SK-MEL-5 (cell line): ENCODE measurements around the gene TANC2. TPM values are rescaled to one million over a fixed set of nuclear protein-coding genes. Genes with fewer than 3 reads are reported as not detected.
A peak's percentile ranks its signal among the peaks of the same experiment; 100 is the strongest.

Experiments
- DNase-seq: peaks from one replicate; pipeline ENCODE4 v3.0.0-alpha.2; 2016; ENCODE audit warnings: low read depth, low spot score
- in situ Hi-C: cut with HindIII; loops from 2 replicates; pipeline ENCODE4 v1.10.0; 2016; ENCODE audit warnings: low sequenced_read_pairs, high pct_unique_total_duplicates, low pct_unique_long_range_greater_than_20kb
- small RNA-seq, 2 experiments: library from RNA; depleted of rRNA; stranded (forward); fragments of <200 nt; gene quantifications; one replicate each; pipeline ENCODE3, GENCODE V24; 2014
- total RNA-seq: library from RNA; depleted of rRNA; stranded (reverse); fragments of >200 nt; shearing (Covaris generic); gene quantifications from 2 replicates; pipeline ENCODE4 v1.2.3, GENCODE V29; 2014; rRNA removed

TANC2 gene
- total RNA-seq, 1 experiment from 2014 or later = 35.5 TPM

DNA sequence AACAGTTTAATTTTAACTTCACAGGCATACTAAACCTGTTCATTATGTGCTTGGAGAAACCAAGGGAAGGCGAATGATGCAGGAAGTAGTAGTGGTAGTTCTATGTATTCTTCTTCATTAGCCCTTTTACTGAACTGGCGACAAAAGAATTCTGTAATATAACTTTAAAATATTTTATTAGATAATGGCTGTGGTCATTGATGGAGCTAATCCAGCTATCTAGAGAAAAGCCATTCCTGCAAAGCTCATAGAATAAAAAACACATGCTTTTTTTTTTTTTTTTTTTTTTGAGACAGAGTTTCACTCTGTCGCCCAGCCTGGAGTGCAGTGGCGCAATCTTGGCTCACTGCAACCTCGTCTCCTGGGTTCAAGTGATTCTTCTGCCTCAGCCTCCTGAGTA, 23.5 kb downstream of the TANC2 start:
- no peak for DNase-seq
- in situ Hi-C loops = no loop called here

DNA sequence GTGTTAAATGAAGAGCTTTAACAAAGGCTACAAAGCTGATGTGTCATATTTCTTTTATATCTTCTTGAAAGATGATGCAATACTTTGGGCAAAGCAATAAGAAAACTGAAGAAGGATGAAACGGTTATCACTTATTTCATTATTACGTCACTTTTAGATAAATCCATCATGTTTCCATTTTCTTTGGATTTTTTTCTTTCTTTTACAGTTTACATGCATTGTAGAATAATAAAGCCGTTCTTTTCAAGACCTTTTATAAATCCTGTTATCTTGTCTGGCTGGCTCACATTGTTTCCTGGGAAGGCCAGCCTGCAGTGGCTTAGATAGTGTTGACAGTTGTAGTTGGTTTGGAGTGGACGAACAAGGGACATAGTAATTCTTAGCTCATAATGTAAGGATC, 28.9 kb downstream of the TANC2 start:
- no peak for DNase-seq
- in situ Hi-C loops = no loop called here

DNA sequence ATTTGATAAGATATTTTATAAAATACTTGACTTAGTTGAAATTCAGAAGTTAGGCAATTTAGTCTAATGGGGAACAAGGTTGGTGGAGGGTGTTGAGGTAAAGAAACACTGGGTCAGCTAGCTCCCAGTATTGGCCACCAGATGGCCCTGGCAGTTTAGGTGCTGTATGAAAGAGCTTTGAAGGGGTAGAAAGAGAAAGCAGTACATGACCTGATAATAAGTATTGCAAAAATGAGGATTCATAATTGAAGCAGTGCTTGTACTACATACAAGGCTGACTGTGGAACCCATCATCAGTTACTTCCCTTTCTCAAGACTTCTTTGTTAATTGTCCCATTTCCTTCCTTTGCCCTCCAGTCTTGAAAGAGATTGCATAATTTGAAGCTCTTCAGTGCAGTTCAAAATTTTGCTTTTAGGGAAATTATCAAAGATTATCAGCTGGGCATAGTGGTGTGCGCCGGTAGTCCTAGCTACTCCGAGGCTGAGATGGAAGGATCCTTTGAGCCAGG, 29.4 kb downstream of the TANC2 start:
- in situ Hi-C loops = no loop called here
- peak; percentile 94 for DNase-seq

DNA sequence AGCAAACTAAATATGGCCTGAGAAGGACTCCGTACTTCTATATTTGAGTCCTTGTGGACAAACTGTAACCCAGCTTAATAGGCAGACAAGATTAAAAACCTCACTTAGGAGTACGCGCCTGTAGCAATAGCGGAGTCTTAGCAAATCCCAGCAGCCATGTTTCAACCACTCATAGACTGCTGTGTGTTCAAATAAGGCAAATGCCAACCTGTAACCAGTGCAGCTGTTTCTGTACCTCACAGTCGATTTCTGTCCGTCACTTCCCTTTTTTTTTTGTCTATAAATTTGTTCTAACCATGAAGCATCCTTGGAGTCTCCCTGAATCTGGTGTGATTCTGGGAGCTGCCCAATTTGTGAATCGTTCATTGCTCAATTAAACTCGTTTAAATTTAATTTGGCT, 30.2 kb downstream of the TANC2 start:
- DNase-seq = no peak
- in situ Hi-C loops = no loop called here

DNA sequence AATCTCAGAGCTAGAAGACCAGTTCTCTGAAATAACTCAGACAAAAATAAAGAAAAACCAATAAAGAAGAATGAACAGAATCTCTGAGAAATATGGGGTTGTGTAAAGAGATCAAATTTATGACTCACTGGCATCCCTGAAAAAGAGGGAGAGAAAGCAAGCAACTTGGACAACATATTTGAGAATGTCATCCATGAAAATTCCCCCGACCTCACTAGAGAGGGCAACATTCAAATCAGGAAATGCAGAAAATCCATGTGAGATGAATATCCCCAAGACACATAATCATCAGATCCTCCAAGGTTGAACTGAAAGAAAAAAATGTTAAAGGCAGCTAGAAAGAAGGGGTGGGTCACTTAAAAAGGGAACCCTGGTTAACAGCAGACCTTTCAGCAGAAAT, 32.1 kb downstream of the TANC2 start:
- no peak for DNase-seq
- in situ Hi-C loops = no loop called here

DNA sequence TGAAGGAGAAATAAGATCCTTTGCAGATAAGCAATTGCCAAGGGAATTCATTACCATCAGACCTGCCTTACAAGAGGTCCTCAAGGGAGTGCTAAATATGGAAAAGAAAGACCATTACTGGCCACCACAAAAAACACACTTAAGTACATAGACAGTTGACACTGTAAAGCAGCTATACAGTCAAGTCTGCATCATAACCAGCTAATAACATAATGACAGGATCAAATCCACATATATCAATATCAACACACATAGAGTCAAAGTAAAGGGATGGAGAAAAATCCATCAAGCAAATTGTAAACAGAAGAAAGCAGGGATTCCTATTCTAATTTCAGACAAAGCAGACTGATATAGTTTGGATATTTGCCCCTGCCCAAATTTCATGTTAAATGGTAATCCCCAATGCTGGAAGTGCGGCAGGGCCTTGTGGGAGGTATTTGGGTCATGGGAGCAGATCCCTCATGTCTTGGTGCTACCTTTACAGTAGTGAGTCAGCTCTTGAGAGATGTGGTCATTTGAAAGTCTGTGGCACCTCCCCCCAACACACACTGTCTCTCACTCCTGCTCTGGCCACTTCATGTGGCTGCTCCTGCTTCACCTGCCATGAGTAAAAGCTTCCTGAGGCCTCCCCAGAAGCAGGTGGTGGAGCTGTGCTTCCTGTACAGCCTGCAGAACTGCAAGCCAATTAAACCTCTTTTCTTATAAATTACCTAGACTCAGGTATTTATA, 32.8 kb downstream of the TANC2 start:
- in situ Hi-C loops = no loop called here
- DNase-seq = no peak

DNA sequence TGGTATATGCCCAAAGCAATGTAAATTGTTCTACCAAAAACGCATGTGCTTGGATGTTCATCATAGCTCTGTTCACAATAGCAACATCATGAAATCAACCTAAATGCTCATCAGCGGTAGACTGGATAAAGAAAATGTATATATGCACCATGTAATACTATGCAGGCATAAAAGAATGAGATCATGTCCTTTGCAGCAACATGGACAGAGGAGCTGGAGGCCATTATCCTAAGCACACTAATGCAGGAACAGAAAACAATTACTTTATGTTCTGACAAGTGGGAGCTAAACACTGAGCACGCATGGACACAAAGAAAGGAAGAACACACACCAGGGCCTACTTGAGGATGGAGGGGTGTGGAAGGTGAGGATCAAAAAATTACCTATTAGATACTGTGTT, 33.7 kb downstream of the TANC2 start:
- in situ Hi-C loops = no loop called here
- DNase-seq = no peak

DNA sequence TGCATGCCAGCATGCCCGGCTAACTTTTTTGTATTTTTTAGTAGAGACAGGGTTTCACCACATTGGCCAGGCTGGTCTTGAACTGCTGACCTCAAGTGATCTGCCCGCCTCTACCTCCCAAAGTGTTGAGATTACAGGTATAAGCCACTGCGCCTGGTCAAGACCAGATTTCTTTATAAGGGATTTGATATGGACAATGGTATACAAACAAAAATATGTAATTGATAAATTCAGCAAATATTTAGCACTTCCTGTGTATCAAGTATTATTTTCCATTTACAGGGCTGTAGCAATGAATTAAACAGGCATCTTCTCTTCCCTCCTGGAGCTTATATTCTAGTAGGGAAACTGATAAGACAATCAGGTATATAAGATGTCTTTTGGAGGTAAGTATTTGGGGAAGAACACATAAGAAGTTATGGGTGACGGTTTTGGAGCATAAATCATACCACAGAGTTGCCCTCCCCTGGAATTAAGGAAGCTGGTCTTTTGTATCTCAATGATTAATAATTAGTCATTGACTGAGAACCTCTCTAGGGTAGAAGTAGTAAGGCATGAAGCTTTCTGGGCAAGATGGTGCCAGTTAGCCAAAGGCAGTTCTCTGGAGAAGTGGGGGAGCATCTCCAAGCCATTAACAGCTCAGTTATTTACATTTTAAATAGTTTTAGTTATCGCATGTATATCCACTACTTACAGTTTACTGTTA, 35.8 kb downstream of the TANC2 start:
- DNase-seq = no peak
- in situ Hi-C loops = no loop called here

DNA sequence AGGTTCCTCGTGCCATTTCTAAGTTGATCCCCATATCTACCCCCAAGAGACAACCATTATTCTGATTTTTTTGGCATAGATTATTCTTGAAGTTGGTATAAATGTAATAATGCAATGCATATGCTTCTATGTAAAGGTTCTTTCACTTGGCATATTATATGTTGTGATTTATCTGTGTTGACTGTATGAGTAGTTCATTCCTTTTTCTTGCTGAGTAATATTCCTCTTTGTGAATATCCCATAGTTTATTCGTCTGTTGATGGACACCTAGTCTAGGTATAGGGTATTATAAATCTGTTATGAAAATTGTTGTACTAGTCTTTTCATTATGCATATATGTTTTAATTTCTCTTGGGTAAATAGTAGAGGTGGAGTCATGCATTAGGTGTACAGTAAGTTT, 36.6 kb downstream of the TANC2 start:
- DNase-seq = no peak
- in situ Hi-C loops = no loop called here

DNA sequence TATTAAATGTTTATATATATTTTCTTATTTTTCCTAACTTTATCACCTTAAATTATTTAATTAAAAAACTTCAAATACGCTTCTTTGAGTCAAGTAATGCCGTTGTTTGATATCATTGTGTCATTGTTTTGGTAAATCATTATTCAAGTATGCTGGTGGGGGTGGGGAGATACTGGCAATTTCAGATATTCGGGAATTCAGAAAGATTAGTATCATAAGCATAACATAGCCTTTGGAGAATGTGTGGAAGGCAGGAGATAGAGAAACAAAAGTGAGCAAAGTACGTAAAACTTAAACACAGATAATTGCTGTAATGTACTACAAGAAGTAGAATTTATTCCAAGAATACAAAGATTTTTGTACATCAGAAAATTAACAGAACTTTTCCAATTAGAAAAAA, 49.8 kb downstream of the TANC2 start:
- no peak for DNase-seq
- in situ Hi-C loops = no loop called here

Small RNA genes lying within 50 kb of the gene (small RNA-seq; reads per million reads assigned to genes)
- gene MIR633 = 0 reads per million in 2 experiments

Other genes with a start within 250 kb of the TANC2 start
- gene MARCHF10, start 157.9 kb upstream of the TANC2 start, total RNA-seq = 0.03 TPM in 1 of 2 replicates, not detected in the other